B cell (primary cell): ENCODE results near the gene USB1.

Source experiments
- EZH2 ChIP-seq: IDR thresholded peaks from 2 replicates; pipeline ENCODE4 v1.6.1; 2012; ENCODE audit warnings: borderline replicate concordance, low read depth, mild to moderate bottlenecking, moderate library complexity, low read length; ENCODE audit not compliant: insufficient read depth, poor library complexity, severe bottlenecking
- TF ChIP-seq, protein P1 (sequence below): fragments of 200-600 bp; IDR thresholded peaks from one replicate; pipeline ENCODE4 v1.8.0; 2022; ENCODE audit warnings: antibody characterized with exemption, mild to moderate bottlenecking

GRCh38 chr16:58022601-58023371 is 21.6 kb downstream of the USB1 start:
- TF ChIP-seq, protein P1, sequence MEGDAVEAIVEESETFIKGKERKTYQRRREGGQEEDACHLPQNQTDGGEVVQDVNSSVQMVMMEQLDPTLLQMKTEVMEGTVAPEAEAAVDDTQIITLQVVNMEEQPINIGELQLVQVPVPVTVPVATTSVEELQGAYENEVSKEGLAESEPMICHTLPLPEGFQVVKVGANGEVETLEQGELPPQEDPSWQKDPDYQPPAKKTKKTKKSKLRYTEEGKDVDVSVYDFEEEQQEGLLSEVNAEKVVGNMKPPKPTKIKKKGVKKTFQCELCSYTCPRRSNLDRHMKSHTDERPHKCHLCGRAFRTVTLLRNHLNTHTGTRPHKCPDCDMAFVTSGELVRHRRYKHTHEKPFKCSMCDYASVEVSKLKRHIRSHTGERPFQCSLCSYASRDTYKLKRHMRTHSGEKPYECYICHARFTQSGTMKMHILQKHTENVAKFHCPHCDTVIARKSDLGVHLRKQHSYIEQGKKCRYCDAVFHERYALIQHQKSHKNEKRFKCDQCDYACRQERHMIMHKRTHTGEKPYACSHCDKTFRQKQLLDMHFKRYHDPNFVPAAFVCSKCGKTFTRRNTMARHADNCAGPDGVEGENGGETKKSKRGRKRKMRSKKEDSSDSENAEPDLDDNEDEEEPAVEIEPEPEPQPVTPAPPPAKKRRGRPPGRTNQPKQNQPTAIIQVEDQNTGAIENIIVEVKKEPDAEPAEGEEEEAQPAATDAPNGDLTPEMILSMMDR: no peak
- TF ChIP-seq EZH2: no peak
